ENCODE measurements around the gene MAP4K5.
"Not testable (repeated sequence)": the region's sequence is repeated elsewhere in the genome, so short reads cannot be mapped to it uniquely, and the experiment has no call there.

Gene MAP4K5

GRCh38 chr14:50532502-50533240 lies at the start of gene MAP4K5:
TSS of gene MAP4K5 (minus strand) at chr14:50532569. CDS start at chr14:50532049, 520 bp downstream.
- DNase-seq, result peak; percentile 85

GRCh38 chr14:50578433-50578832 lies 46.1 kb upstream of the MAP4K5 start:
- DNase-seq, result no peak

DNA sequence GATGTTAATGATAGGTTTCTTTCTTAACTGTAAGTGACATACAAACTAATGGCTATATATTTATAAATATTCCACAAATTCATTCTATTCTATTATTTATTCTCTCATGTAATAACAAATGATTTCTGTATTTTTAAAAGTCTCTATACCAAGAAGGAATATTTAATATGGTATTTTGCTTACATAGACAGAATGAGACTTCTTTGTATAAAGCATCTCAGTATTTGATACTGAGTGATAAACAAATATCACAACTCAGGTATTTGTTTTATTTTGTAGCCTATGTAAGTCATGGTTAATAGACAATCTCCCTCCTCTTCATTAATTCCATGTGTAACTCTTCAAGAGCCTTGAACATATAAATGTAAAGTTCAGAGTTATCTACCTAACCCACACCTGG lies 45.6 kb upstream of the MAP4K5 start:
- no peak for DNase-seq

- DNase-seq, result no peak
Measured at GRCh38 chr14:50575769-50576168, 43.4 kb upstream of the MAP4K5 start.

- no peak for DNase-seq
Measured at GRCh38 chr14:50573862-50574261, 41.5 kb upstream of the MAP4K5 start.

- no peak for DNase-seq
Measured at GRCh38 chr14:50569714-50570274, 37.4 kb upstream of the MAP4K5 start.

GRCh38 chr14:50562841-50563240 lies 30.5 kb upstream of the MAP4K5 start:
- DNase-seq, result no peak

- DNase-seq, result no peak
Measured at GRCh38 chr14:50560931-50561285, 28.5 kb upstream of the MAP4K5 start.

GRCh38 chr14:50559990-50560930 lies 27.9 kb upstream of the MAP4K5 start, which contains the start of gene ATL1:
TSS of gene ATL1 (plus strand) at chr14:50560145. CDS start at chr14:50560266, 121 bp downstream.
- DNase-seq, result no peak

- not testable (repeated sequence) for DNase-seq
Measured at GRCh38 chr14:50552796-50553195, 20.4 kb upstream of the MAP4K5 start.

- no peak for DNase-seq
Measured at GRCh38 chr14:50551877-50552276, 19.5 kb upstream of the MAP4K5 start.

- DNase-seq, result no peak
Measured at GRCh38 chr14:50550294-50550693, 17.9 kb upstream of the MAP4K5 start.

- DNase-seq, result no peak
Measured at GRCh38 chr14:50545618-50546017, 13.2 kb upstream of the MAP4K5 start.

GRCh38 chr14:50544911-50545310 lies 12.5 kb upstream of the MAP4K5 start:
- no peak for DNase-seq

DNA sequence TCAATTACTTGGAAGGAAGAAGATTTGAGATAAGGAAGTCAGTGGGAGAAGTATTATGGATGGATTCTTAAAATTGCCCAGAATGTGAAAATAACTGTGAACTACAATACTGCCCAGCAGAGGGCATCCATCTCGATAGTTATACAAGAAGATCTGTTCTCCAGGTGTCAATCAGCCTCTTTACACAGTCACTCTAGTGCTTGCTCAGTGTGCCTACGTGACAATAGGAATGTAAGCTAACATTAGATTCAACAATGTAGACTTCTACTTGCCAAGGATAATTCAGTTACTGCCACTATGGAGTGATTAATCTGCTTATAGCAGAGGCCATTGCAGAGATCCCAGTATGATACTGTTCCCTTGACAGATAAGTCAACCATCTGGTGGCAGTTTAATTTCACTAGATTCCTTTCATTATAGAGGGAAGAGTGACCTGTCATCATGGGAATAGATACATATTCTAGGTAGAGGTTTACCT lies 10.6 kb upstream of the MAP4K5 start:
- no peak for DNase-seq

DNA sequence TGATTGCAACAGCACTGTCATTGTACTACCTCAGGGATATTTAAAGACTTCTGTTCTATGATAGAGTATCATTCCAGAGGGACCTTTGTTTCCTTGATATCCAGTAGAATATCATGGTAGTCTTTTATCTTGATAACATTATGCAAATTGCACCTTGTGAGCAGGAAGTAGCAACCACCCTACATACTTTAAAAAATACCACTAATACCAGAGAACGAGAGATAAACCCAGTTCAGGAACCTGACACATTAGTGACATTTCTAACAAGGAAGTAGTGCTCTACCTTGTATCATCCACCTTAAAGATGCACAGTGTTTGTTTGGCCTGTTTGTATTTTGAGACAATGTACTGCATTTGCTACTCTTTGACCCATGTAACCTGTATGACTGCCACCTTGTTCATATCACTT lies 8.8 kb upstream of the MAP4K5 start:
- DNase-seq, result no peak

- DNase-seq, result no peak
Measured at GRCh38 chr14:50539051-50539450, 6.7 kb upstream of the MAP4K5 start.

GRCh38 chr14:50538034-50538433 lies 5.7 kb upstream of the MAP4K5 start:
- not testable (repeated sequence) for DNase-seq

- no peak for DNase-seq
Measured at GRCh38 chr14:50534997-50535396, 2.6 kb upstream of the MAP4K5 start.

GRCh38 chr14:50534416-50534815 lies 2.0 kb upstream of the MAP4K5 start:
- DNase-seq, result no peak

DNA sequence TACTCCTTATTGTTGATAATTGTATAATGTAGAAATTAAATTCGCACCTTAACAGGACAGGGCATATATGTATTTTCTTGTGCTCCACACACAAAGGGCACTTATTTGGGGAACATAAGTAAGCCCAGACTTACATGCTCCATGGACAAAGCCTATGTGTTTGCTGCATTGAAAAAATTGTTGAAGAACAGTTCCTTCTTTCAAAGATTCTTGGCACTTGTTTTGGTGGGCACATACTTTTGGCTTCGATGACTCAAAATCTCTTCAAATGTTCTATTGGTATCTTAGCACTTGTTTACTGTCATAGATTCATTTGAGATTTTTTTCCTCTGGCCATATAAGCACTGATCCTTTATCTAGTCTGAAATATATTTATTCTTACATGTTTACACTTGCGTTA lies 1.4 kb upstream of the MAP4K5 start:
- no peak for DNase-seq

DNA sequence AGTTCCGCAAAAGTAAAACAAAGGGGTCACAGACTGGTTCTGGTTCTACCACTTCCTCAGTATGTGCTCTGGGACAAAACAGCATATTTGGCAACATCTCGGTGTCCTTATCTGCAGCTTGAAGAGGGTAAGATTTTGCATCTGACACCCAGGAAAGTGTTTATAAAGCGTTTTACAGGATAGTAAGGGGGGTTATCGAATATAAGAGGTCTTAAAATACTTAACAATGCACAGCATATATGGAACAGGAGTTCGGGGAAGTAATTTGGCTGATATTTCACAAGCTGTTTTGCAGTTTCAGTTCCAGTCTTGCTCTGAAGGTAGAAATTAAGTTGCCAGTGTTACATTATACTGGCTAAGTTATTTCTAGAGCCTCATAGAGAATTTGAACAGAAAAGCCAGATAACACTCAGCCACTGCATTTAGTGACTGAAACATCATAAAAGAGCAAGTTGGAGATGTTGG lies 904 bp upstream of the MAP4K5 start:
- DNase-seq, result no peak

All from activated CD4-positive, alpha-beta T cell treated with anti-CD3 and anti-CD28 coated beads for 1 hour (primary cell).